BLaER1 treated with 17β-estradiol and CSF1 and Interleukin-3, amounts not matched to agents 10 nM and 100 nM (cell line): ENCODE results near the gene WDR4.
"Not testable (repeated sequence)": the region's sequence is repeated elsewhere in the genome, so short reads cannot be mapped to it uniquely, and the experiment has no call there.

Experiments
- H3K27ac ChIP-seq, 11 experiments: shearing (Covaris generic); formaldehyde crosslinking; 2 replicates each; pipeline ENCODE4 v1.8.1; 2022
- H3K27me3 ChIP-seq, 11 experiments: shearing (Covaris generic); formaldehyde crosslinking; 2 replicates each; pipeline ENCODE4 v1.8.1; 2022
- H3K36me3 ChIP-seq, 11 experiments: shearing (Covaris generic); formaldehyde crosslinking; 2 replicates each; pipeline ENCODE4 v1.8.1; 2022
- H3K4me1 ChIP-seq, 10 experiments: shearing (Covaris generic); formaldehyde crosslinking; 2 replicates each; pipeline ENCODE4 v1.8.1; 2022
- H3K4me2 ChIP-seq, 11 experiments: shearing (Covaris generic); formaldehyde crosslinking; 2 replicates each; pipeline ENCODE4 v1.8.1; 2022
- H3K4me3 ChIP-seq, 10 experiments: shearing (Covaris generic); formaldehyde crosslinking; 2 replicates each; pipeline ENCODE4 v1.8.1; 2022
- H3K9ac ChIP-seq, 11 experiments: shearing (Covaris generic); formaldehyde crosslinking; 2 replicates each; pipeline ENCODE4 v1.8.1; 2022
- H3K9me3 ChIP-seq, 11 experiments: shearing (Covaris generic); formaldehyde crosslinking; replicated peaks in 1 of 11; 2 replicates each; pipeline ENCODE4 v1.8.1; 2022
- H4K20me1 ChIP-seq, 11 experiments: shearing (Covaris generic); formaldehyde crosslinking; 2 replicates each; pipeline ENCODE4 v1.8.1; 2022
- Cebpa-rat ChIP-seq, 11 experiments: shearing (Covaris generic); IDR thresholded peaks; 2 replicates each; pipeline ENCODE4 v1.8.1; 2022

WDR4 gene

DNA sequence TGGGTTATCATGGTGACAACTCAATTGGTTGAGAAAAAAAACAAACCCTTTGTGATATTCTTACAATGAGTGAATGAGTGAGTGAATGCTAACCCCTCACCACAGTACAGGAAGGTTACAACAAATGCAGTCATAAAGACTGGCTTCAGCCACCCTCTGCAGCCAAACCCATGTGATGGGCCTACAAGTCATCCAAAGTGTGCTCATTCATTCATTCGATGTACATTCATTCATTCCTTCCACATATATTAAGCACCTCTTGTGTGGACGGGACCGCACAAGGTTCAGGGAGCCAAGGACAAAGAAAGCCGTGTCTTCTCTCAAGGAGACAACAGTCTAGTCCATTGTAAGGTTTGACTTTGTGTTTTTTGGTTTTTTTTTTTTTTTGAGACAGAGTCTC is 49.4 kb downstream of the WDR4 start:
- peaks cover 10 to 43% (median 36%) of the 10 kb centered on the region in 10 experiments; a peak in 19 of 20 replicates for H3K4me1 ChIP-seq

DNA sequence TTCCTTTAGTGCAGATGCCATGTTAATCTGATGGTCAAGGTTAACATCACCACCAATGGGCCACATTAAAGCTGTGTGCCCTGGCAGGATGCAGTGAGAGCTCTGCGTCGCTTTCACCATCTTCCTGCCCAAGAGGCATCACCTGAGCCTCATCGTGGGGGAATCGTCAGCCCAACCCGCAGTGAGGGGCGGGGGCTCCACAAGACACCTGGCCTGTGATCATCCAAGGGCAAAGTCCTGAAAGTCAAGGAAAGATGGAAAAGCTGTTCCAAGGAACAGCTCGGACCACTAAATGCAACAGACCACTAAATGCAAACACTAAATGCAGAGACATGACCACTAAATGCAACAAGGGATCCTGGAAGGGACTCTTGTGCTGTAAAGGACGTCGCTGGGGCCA is 49.9 kb downstream of the WDR4 start:
- no peak overlapping the region for H3K27ac ChIP-seq
- no peak overlapping the region for H3K4me2 ChIP-seq
- TF ChIP-seq Cebpa-rat (IDR thresholded peaks at IDR 0.05) = no peak
- H3K4me1 ChIP-seq = peaks cover 10 to 42% (median 36%) of the 10 kb centered on the region in 10 experiments; a peak in 19 of 20 replicates
- H3K36me3 ChIP-seq = no peaks in the 10 kb centered on the region
- no peak overlapping the region for H3K4me3 ChIP-seq
- peaks cover 5 to 13% (median 9%) of the 10 kb centered on the region in 11 experiments; a peak in 19 of 22 replicates for H3K9me3 ChIP-seq
- H3K9ac ChIP-seq = no peak overlapping the region
- H4K20me1 ChIP-seq = peaks cover 0 to 27% (median 19%) of the 10 kb centered on the region in 11 experiments; a peak in 18 of 22 replicates
- peaks cover 0 to 21% (median 0%) of the 10 kb centered on the region in 11 experiments; a peak in 4 of 22 replicates for H3K27me3 ChIP-seq

More for the DNA sequence above, 49.4 kb downstream of the WDR4 start:
- Histone ChIP-seq H3K27me3 (peaks cover 0 to 21% (median 0%) of the 10 kb centered on the region in 11 experiments; a peak in 4 of 22 replicates), H3K27ac (no peak overlapping the region), H4K20me1 (peaks cover 0 to 32% (median 21%) of the 10 kb centered on the region in 11 experiments; a peak in 18 of 22 replicates), H3K36me3 (no peaks in the 10 kb centered on the region), H3K9me3 (peaks cover 5 to 13% (median 9%) of the 10 kb centered on the region in 11 experiments; a peak in 19 of 22 replicates), H3K4me3 (no peak overlapping the region), H3K9ac (no peak overlapping the region), H3K4me2 (peak overlapping the region in 4 of 11 experiments; percentile 18 to 44 (median 35); a peak in 5 of 22 replicates)
- no peak for TF ChIP-seq Cebpa-rat (IDR thresholded peaks at IDR 0.05)

DNA sequence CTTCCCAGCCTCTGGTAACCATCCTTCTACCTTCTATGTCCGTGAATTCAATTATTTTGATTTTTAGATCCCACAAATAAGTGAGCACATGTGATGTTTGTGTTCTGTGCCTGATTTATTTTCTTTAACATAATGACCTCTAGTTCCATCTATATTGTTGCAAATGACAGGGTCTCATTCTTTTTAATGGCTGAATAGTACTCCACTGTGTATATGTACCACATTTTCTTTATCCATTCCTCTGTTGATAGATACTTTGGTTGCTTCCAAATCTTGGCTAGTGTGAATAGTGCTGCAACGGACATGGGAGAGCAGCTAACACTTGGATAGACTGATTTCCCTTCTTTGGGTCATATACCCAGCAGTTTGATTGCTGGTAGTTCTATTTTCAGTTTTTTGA is 51.8 kb downstream of the WDR4 start:
- peaks cover 0 to 9% (median under 1%) of the 10 kb centered on the region in 11 experiments; a peak in 8 of 22 replicates for H4K20me1 ChIP-seq
- no peak overlapping the region for H3K27ac ChIP-seq
- H3K4me1 ChIP-seq = peaks cover 0 to 35% (median 23%) of the 10 kb centered on the region in 10 experiments; a peak in 17 of 20 replicates
- peaks cover 5 to 13% (median 9%) of the 10 kb centered on the region in 11 experiments; a peak in 19 of 22 replicates for H3K9me3 ChIP-seq
- H3K9ac ChIP-seq = no peak overlapping the region
- no peak overlapping the region for H3K4me2 ChIP-seq
- TF ChIP-seq Cebpa-rat (IDR thresholded peaks at IDR 0.05) = no peak
- peaks cover 0 to 3% (median 0%) of the 10 kb centered on the region in 11 experiments; a peak in 4 of 22 replicates for H3K27me3 ChIP-seq
- no peak overlapping the region for H3K4me3 ChIP-seq
- no peaks in the 10 kb centered on the region for H3K36me3 ChIP-seq

DNA sequence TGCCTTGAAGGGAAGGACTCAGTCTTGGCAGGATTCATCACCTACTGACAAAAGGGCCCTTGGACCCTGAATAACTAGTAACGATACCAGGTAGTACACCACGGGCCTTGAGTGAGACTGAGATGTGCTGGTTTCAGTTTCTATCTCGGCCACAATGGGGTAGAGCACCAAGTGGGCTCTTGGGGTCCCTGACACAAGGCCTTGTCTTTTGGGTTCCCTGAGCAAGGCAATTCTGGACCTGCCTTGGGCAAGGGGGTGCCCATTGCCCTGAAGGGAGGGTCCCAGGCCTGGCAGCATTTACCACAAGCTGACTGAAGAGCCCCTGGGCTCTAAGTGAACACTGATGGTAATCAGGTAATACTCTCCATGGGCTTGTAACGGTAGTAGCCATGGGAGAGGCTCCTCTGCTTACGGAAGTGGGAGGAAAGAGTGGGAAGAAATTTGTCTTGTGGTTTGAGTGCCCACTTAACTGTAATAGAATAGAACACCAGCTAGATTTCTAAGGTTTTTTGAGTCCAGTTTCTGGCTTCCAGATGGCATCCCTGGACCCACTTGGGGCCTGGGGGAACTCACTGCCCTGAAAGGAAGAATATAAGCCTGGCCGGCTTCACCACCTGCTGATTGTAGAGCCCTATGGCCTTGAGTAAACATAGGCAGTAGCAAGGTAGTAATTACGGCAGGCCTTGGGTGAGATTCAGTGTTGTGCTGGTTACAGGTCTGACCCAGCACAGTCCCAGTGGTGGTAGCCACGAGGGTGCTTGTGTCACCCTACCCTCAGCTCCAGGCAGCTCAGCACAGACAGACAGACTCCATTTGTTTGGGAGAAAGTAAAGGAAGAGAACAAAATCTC is 58.5 kb downstream of the WDR4 start:
- Histone ChIP-seq H3K4me2 (no peak overlapping the region), H3K27me3 (no peaks in the 10 kb centered on the region; a peak in 1 of 22 replicates), H3K9me3 (peaks cover 17 to 26% (median 18%) of the 10 kb centered on the region in 11 experiments), H3K9ac (no peak overlapping the region), H3K4me1 (peaks cover 0 to 12% (median 0%) of the 10 kb centered on the region in 10 experiments; a peak in 4 of 20 replicates), H3K27ac (no peak overlapping the region), H3K4me3 (no peak overlapping the region), H3K36me3 (peaks cover 0 to 5% (median 0%) of the 10 kb centered on the region in 11 experiments; a peak in 2 of 22 replicates), H4K20me1 (no peaks in the 10 kb centered on the region; a peak in 3 of 22 replicates)
- no peak for TF ChIP-seq Cebpa-rat (IDR thresholded peaks at IDR 0.05)

DNA sequence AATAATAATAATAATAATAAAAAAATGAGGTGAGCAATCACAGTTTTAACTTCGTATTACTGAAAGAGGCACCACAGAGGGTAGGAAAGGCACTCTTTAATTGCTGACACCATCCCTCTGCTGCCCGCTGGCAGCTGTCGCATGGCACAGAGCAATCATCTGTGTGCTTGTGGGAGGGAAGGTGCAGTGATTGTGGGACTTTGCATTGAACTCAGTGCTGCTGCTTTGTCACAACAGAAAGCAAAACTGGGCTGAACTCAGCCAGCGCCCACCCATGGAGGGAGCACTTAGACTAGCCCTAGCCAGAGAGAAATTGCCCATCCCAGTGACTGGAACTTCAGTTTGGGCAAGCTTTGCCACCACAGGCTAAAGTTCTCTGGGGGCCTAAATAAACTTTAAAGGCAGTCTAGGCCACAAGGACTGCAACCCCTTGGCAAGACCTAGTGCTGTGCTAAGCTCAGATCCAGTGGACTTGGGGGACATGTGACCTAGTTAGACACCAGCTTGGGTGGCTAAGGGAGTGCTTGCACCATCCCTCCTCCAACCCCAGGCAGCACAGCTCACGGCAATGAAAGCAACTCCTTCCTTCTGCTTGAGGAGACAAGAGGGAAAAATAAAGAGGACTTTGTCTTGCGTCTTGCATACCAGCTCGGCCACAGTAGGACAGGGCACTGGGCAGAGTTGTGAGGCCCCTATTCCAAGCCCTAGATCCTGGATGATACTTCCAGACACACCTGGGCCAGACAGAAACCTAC is 59.3 kb downstream of the WDR4 start:
- no peaks in the 10 kb centered on the region; a peak in 3 of 22 replicates for H4K20me1 ChIP-seq
- peaks cover 0 to 6% (median 0%) of the 10 kb centered on the region in 11 experiments; a peak in 2 of 22 replicates for H3K36me3 ChIP-seq
- no peak overlapping the region for H3K9ac ChIP-seq
- no peak overlapping the region for H3K4me2 ChIP-seq
- no peak overlapping the region for H3K27ac ChIP-seq
- peaks cover 25 to 34% (median 26%) of the 10 kb centered on the region in 11 experiments for H3K9me3 ChIP-seq
- peaks cover 0 to 12% (median 0%) of the 10 kb centered on the region in 10 experiments; a peak in 4 of 20 replicates for H3K4me1 ChIP-seq
- H3K27me3 ChIP-seq = no peaks in the 10 kb centered on the region; a peak in 1 of 22 replicates
- no peak overlapping the region for H3K4me3 ChIP-seq
- no peak for TF ChIP-seq Cebpa-rat (IDR thresholded peaks at IDR 0.05)

DNA sequence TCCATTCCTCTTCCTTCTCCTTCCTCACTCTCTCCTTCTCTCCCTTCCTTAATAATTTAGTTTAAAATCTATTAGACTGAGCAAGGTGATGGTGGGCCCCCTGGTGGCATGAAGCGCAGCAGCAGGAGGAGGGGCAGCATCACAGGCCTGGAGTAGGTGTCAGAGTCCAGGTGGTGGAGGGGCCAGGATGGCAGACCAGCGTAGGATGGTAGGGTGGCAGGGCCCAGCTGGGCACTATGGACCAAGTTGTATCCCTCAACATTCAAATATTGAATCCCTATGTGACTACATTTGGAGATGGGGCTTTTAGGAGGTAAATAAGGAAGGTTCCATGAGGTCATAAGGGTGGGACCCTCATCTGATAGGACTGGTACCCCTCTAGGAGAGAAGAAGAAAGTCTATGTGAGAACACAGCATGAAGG is 61.0 kb downstream of the WDR4 start:
- TF ChIP-seq Cebpa-rat (IDR thresholded peaks at IDR 0.05) = no peak
- H3K27ac ChIP-seq = no peak overlapping the region
- peaks cover 0 to 4% (median 0%) of the 10 kb centered on the region in 10 experiments; a peak in 4 of 20 replicates for H3K4me1 ChIP-seq
- no peak overlapping the region for H3K4me2 ChIP-seq
- H3K36me3 ChIP-seq = peaks cover 0 to 6% (median 0%) of the 10 kb centered on the region in 11 experiments; a peak in 2 of 22 replicates
- peaks cover 37 to 51% (median 42%) of the 10 kb centered on the region in 11 experiments for H3K9me3 ChIP-seq
- no peak overlapping the region for H3K4me3 ChIP-seq
- no peaks in the 10 kb centered on the region; a peak in 3 of 22 replicates for H4K20me1 ChIP-seq
- no peaks in the 10 kb centered on the region; a peak in 1 of 22 replicates for H3K27me3 ChIP-seq
- H3K9ac ChIP-seq = no peak overlapping the region

DNA sequence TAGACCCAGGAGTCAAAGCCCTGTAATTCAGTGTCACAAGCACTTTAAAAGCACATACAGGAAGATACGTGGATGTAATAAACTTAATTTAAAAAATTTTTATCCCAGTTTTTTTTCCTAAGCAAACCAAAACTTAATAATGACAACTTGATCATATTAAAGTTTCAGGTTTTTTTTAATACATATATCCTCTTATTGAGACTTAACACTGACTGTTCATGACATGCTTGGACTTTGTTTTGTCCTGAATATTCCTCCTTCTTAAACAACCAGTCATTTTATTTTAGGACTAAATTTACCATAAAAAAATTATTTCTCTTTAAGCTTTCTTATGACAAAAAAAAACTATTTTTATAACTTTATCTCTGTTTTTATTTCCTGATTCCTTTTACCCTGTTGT is 64.1 kb downstream of the WDR4 start:
- Histone ChIP-seq H3K27me3 (no peaks in the 10 kb centered on the region), H3K9me3 (peaks cover 37 to 62% (median 49%) of the 10 kb centered on the region in 11 experiments), H3K9ac (no peak overlapping the region), H3K4me2 (no peak overlapping the region), H3K4me3 (no peak overlapping the region), H3K27ac (no peak overlapping the region), H4K20me1 (no peaks in the 10 kb centered on the region; a peak in 2 of 22 replicates), H3K36me3 (peaks cover 0 to 6% (median 0%) of the 10 kb centered on the region in 11 experiments; a peak in 2 of 22 replicates), H3K4me1 (peaks cover 0 to 12% (median 0%) of the 10 kb centered on the region in 10 experiments; a peak in 6 of 20 replicates)
- TF ChIP-seq Cebpa-rat (IDR thresholded peaks at IDR 0.05) = no peak

DNA sequence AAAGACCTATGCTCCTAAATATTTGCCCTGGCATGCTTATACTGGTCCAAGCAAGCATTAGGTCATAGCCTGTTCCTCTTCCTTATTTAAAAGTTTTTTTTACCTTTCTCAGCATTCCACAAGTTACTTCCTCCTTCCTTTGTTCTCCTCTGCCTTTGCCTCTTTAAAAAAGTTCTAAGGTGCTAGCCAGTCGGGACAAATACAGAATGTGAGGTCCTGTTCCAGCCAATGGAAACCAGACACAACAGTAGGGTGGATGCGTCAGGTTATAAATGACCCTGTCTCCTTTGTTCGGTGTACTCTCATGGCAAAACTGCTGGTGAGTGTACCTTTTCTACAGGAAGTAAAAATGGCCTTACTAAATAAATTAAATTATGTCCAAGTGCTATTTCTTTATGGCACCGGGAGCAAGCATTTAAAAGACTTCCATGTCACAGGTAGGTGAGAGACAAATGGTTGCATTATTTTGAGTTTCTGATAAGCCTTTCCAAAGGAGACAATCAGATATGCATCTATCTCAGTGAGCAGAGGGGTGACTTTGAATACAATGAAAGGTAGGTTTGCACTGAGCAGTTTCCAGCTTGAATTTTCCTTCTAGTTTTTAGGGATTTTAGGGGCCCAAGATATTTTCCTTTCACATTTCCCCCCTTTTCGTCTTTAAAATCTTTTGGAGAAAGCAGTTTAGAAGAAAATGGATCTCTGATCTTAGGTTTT is 66.7 kb downstream of the WDR4 start:
- H3K36me3 ChIP-seq, H4K20me1 ChIP-seq, H3K27ac ChIP-seq, H3K9ac ChIP-seq, H3K4me3 ChIP-seq, H3K27me3 ChIP-seq: not testable (repeated sequence)
- Histone ChIP-seq H3K9me3 (peaks cover 37 to 60% (median 49%) of the 10 kb centered on the region in 11 experiments), H3K4me1 (peaks cover 0 to 12% (median 0%) of the 10 kb centered on the region in 10 experiments; a peak in 6 of 20 replicates), H3K4me2 (peak overlapping the region in 3 of 11 experiments; percentile 43 to 78 (median 69); a peak in 5 of 22 replicates)
